Measurements from ENCODE around the gene NDUFS1. TPM values are rescaled to one million over a fixed set of nuclear protein-coding genes. Genes with fewer than 3 reads are reported as not detected.
"Not testable (repeated sequence)": the region's sequence is repeated elsewhere in the genome, so short reads cannot be mapped to it uniquely, and the experiment has no call there.

The NDUFS1 gene
- total RNA-seq, 2 donors from 2014 or later: 73.4 to 78.0 TPM

- not testable (repeated sequence) for H3K9me3 Mint-ChIP-seq; H3K36me3 Mint-ChIP-seq; H3K27ac Mint-ChIP-seq; H3K4me1 Mint-ChIP-seq (ENCODE audit: low read depth in 2 of 2); DNase-seq (ENCODE audit: low spot score); H3K4me3 Mint-ChIP-seq; ATAC-seq
- peaks cover 9 to 14% of the 10 kb centered on the region in 2 donors for H3K27me3 Mint-ChIP-seq
Measured at GRCh38 chr2:206181526-206181925, 22.3 kb upstream of the NDUFS1 start.

GRCh38 chr2:206176901-206177300 is 17.7 kb upstream of the NDUFS1 start:
- no peaks in the 10 kb centered on the region for H3K9me3 Mint-ChIP-seq
- H3K4me1 Mint-ChIP-seq (ENCODE audit: low read depth in 2 of 2): no peaks in the 10 kb centered on the region
- no peaks in the 10 kb centered on the region for H3K36me3 Mint-ChIP-seq
- H3K4me3 Mint-ChIP-seq: no peak overlapping the region
- DNase-seq (ENCODE audit: low spot score): no peak
- no peak for ATAC-seq
- peaks cover 3 to 8% of the 10 kb centered on the region in 2 donors for H3K27me3 Mint-ChIP-seq
- no peak overlapping the region for H3K27ac Mint-ChIP-seq

GRCh38 chr2:206176121-206176520 is 16.9 kb upstream of the NDUFS1 start:
- peaks cover 3 to 8% of the 10 kb centered on the region in 2 donors for H3K27me3 Mint-ChIP-seq
- ATAC-seq (no peak), DNase-seq (ENCODE audit: low spot score) (no peak)
- no peaks in the 10 kb centered on the region for H3K9me3 Mint-ChIP-seq
- no peak overlapping the region for H3K27ac Mint-ChIP-seq
- no peaks in the 10 kb centered on the region for H3K4me1 Mint-ChIP-seq (ENCODE audit: low read depth in 2 of 2)
- H3K36me3 Mint-ChIP-seq: no peaks in the 10 kb centered on the region
- no peak overlapping the region for H3K4me3 Mint-ChIP-seq

GRCh38 chr2:206173147-206173546 is 13.9 kb upstream of the NDUFS1 start:
- Mint-ChIP-seq H3K27ac (no peak overlapping the region), H3K9me3 (no peaks in the 10 kb centered on the region), H3K4me1 (ENCODE audit: low read depth in 2 of 2) (no peaks in the 10 kb centered on the region), H3K4me3 (no peak overlapping the region), H3K36me3 (no peaks in the 10 kb centered on the region), H3K27me3 (peaks cover 3 to 8% of the 10 kb centered on the region in 2 donors)
- DNase-seq (ENCODE audit: low spot score): no peak
- no peak for ATAC-seq

GRCh38 chr2:206171624-206172397 is 12.6 kb upstream of the NDUFS1 start:
- H3K36me3 Mint-ChIP-seq; H3K27me3 Mint-ChIP-seq; DNase-seq (ENCODE audit: low spot score); H3K4me3 Mint-ChIP-seq; H3K27ac Mint-ChIP-seq; H3K4me1 Mint-ChIP-seq (ENCODE audit: low read depth in 2 of 2); H3K9me3 Mint-ChIP-seq; ATAC-seq: not testable (repeated sequence)

- not testable (repeated sequence) for H3K27ac Mint-ChIP-seq; H3K36me3 Mint-ChIP-seq; H3K4me3 Mint-ChIP-seq; H3K9me3 Mint-ChIP-seq; DNase-seq (ENCODE audit: low spot score); H3K27me3 Mint-ChIP-seq; H3K4me1 Mint-ChIP-seq (ENCODE audit: low read depth in 2 of 2); ATAC-seq
Measured at GRCh38 chr2:206168230-206168629, 9.0 kb upstream of the NDUFS1 start.

- Mint-ChIP-seq H3K27ac (peak overlapping the region in 1 of 2 donors; percentile 96), H3K4me1 (ENCODE audit: low read depth in 2 of 2) (peaks cover 26 to 30% of the 10 kb centered on the region in 2 donors), H3K36me3 (peaks cover 42% of the 10 kb centered on the region), H3K27me3 (no peaks in the 10 kb centered on the region), H3K4me3 (no peak overlapping the region), H3K9me3 (no peaks in the 10 kb centered on the region)
- ATAC-seq: no peak
- DNase-seq (ENCODE audit: low spot score): no peak
Measured at GRCh38 chr2:206164261-206164862, 5.1 kb upstream of the NDUFS1 start.

- peaks cover 45% of the 10 kb centered on the region for H3K36me3 Mint-ChIP-seq
- H3K9me3 Mint-ChIP-seq: no peaks in the 10 kb centered on the region
- H3K4me3 Mint-ChIP-seq: peak overlapping the region; percentile 92
- H3K27me3 Mint-ChIP-seq: no peaks in the 10 kb centered on the region
- no peak for ATAC-seq
- H3K27ac Mint-ChIP-seq: peak overlapping the region; percentile 96 to 100
- DNase-seq (ENCODE audit: low spot score): no peak
- H3K4me1 Mint-ChIP-seq (ENCODE audit: low read depth in 2 of 2): peaks cover 29 to 39% of the 10 kb centered on the region in 2 donors
Measured at GRCh38 chr2:206163251-206163880, 4.1 kb upstream of the NDUFS1 start.

GRCh38 chr2:206162401-206162800 is 3.2 kb upstream of the NDUFS1 start:
- not testable (repeated sequence) for ATAC-seq; H3K9me3 Mint-ChIP-seq; DNase-seq (ENCODE audit: low spot score); H3K27me3 Mint-ChIP-seq
- H3K4me3 Mint-ChIP-seq: peak overlapping the region; percentile 92
- H3K36me3 Mint-ChIP-seq: peaks cover 48% of the 10 kb centered on the region
- peak overlapping the region; percentile 96 to 100 for H3K27ac Mint-ChIP-seq
- peaks cover 33 to 44% of the 10 kb centered on the region in 2 donors for H3K4me1 Mint-ChIP-seq (ENCODE audit: low read depth in 2 of 2)

GRCh38 chr2:206160807-206161179 is 1.5 kb upstream of the NDUFS1 start:
- H3K4me1 Mint-ChIP-seq (ENCODE audit: low read depth in 2 of 2): peaks cover 33 to 44% of the 10 kb centered on the region in 2 donors
- peaks cover 44% of the 10 kb centered on the region for H3K36me3 Mint-ChIP-seq
- H3K27ac Mint-ChIP-seq: peak overlapping the region; percentile 96 to 100
- no peaks in the 10 kb centered on the region for H3K9me3 Mint-ChIP-seq
- peak overlapping the region; percentile 92 for H3K4me3 Mint-ChIP-seq
- ATAC-seq (no peak), DNase-seq (ENCODE audit: low spot score) (no peak)
- no peaks in the 10 kb centered on the region for H3K27me3 Mint-ChIP-seq

GRCh38 chr2:206160125-206160806 is 1.0 kb upstream of the NDUFS1 start:
- H3K4me1 Mint-ChIP-seq (ENCODE audit: low read depth in 2 of 2): peaks cover 33 to 44% of the 10 kb centered on the region in 2 donors
- H3K4me3 Mint-ChIP-seq: peak overlapping the region; percentile 92
- H3K27ac Mint-ChIP-seq: peak overlapping the region; percentile 96 to 100
- no peaks in the 10 kb centered on the region for H3K9me3 Mint-ChIP-seq
- H3K36me3 Mint-ChIP-seq: peaks cover 44% of the 10 kb centered on the region
- ATAC-seq: peak; percentile 67 to 74
- no peak for DNase-seq (ENCODE audit: low spot score)
- H3K27me3 Mint-ChIP-seq: no peaks in the 10 kb centered on the region

GRCh38 chr2:206158563-206159345 is 490 bp downstream of the NDUFS1 start:
- Mint-ChIP-seq H3K36me3 (peaks cover 44% of the 10 kb centered on the region), H3K4me3 (peak overlapping the region; percentile 92)

GRCh38 chr2:206157014-206157413 is 2.2 kb downstream of the NDUFS1 start:
- not testable (repeated sequence) for H3K27me3 Mint-ChIP-seq; H3K9me3 Mint-ChIP-seq; ATAC-seq; H3K27ac Mint-ChIP-seq; DNase-seq (ENCODE audit: low spot score)
- Mint-ChIP-seq H3K36me3 (peaks cover 26% of the 10 kb centered on the region), H3K4me1 (ENCODE audit: low read depth in 2 of 2) (peaks cover 23 to 26% of the 10 kb centered on the region in 2 donors), H3K4me3 (peak overlapping the region; percentile 32)

More at GRCh38 chr2:206158563-206159345, 490 bp downstream of the NDUFS1 start:
- peaks cover 37 to 44% of the 10 kb centered on the region in 2 donors for H3K4me1 Mint-ChIP-seq (ENCODE audit: low read depth in 2 of 2)
- ATAC-seq (peak in 1 of 2 donors; percentile 46), DNase-seq (ENCODE audit: low spot score) (no peak)
- no peaks in the 10 kb centered on the region for H3K27me3 Mint-ChIP-seq
- peak overlapping the region; percentile 96 to 100 for H3K27ac Mint-ChIP-seq
- no peaks in the 10 kb centered on the region for H3K9me3 Mint-ChIP-seq
